Esophagus muscularis mucosa (tissue), 3 donors: ENCODE measurements around the gene G3BP2.

ENCODE experiments used
- POLR2A ChIP-seq: fragments of 450-650 bp; IDR thresholded peaks from one replicate; pipeline ENCODE4 v1.6.1; 2017; ENCODE audit warnings: antibody characterized with exemption, moderate library complexity, mild to moderate bottlenecking, low read depth
- POLR2AphosphoS5 ChIP-seq, 2 donors: sonication (generic); formaldehyde crosslinking; IDR thresholded peaks; one replicate each; pipeline ENCODE4 v1.6.1; 2017; ENCODE audit warnings: antibody characterized with exemption in 2 of 2
- TF ChIP-seq, protein P1 (sequence below), 3 experiments: fragments of 200-600 bp in 2 of 3; fragments of 450-650 bp in 1 of 3; sonication (generic) in 2 of 3; IDR thresholded peaks; one replicate each; pipeline ENCODE4 v1.5.1; 2017 to 2019; ENCODE audit warnings: antibody characterized with exemption in 3 of 3, mild to moderate bottlenecking in 2 of 3, moderate library complexity in 1 of 3

DNA sequence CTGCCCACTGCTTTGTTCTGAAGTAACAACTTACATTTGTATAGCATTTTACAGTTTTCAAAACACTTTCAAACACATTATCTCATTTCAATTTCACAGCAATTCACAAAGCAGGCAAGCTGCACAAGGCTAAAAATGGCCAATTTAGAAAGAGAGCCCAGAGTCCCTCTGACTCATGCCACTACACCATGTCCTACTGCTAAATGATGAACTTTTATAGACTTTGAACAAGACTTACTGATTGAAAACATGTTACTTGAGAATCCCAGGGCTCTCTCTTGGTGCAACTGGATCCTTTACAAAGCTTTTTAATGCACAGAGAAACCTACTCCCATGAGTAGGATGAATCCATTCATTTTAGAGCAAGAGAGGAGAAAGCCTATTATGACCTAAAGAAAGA is 5.8 kb upstream of the G3BP2 start:
- TF ChIP-seq, protein P1, sequence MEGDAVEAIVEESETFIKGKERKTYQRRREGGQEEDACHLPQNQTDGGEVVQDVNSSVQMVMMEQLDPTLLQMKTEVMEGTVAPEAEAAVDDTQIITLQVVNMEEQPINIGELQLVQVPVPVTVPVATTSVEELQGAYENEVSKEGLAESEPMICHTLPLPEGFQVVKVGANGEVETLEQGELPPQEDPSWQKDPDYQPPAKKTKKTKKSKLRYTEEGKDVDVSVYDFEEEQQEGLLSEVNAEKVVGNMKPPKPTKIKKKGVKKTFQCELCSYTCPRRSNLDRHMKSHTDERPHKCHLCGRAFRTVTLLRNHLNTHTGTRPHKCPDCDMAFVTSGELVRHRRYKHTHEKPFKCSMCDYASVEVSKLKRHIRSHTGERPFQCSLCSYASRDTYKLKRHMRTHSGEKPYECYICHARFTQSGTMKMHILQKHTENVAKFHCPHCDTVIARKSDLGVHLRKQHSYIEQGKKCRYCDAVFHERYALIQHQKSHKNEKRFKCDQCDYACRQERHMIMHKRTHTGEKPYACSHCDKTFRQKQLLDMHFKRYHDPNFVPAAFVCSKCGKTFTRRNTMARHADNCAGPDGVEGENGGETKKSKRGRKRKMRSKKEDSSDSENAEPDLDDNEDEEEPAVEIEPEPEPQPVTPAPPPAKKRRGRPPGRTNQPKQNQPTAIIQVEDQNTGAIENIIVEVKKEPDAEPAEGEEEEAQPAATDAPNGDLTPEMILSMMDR (IDR thresholded peaks at IDR 0.05), result no peak
- no peak for TF ChIP-seq POLR2A
- no peak for TF ChIP-seq POLR2AphosphoS5 (IDR thresholded peaks at IDR 0.05)
